Chondrocyte (in vitro differentiated cells): ENCODE results near the gene VDAC1. TPM values are rescaled to one million over a fixed set of nuclear protein-coding genes. Genes with fewer than 3 reads are reported as not detected.
A peak's percentile ranks its signal among the peaks of the same experiment; 100 is the strongest.

Experiments
- DNase-seq: peaks from one replicate; pipeline ENCODE4 v3.0.0; 2021; ENCODE audit warnings: mixed read lengths, low spot score
- H3K27ac Mint-ChIP-seq: one replicate; pipeline ENCODE4 v1.8.0; 2021; ENCODE audit warnings: mild to moderate bottlenecking, moderate library complexity, mixed read lengths; ENCODE audit not compliant: unreplicated experiment
- H3K27me3 Mint-ChIP-seq: 2 replicates; pipeline ENCODE4 v1.8.0; 2021; ENCODE audit warnings: low read depth, mixed read lengths
- H3K36me3 Mint-ChIP-seq: 2 replicates; pipeline ENCODE4 v1.8.0; 2021; ENCODE audit warnings: low read depth, mixed read lengths
- H3K4me1 Mint-ChIP-seq: 2 replicates; pipeline ENCODE4 v1.8.0; 2021; ENCODE audit warnings: low read depth, mild to moderate bottlenecking, mixed read lengths
- H3K4me3 Mint-ChIP-seq: one replicate; pipeline ENCODE4 v1.8.0; 2021; ENCODE audit warnings: mild to moderate bottlenecking, moderate library complexity, mixed read lengths; ENCODE audit not compliant: unreplicated experiment
- H3K9me3 Mint-ChIP-seq: 2 replicates; pipeline ENCODE4 v1.8.0; 2021; ENCODE audit warnings: low read depth, mixed read lengths
- total RNA-seq: library from RNA; stranded (reverse); gene quantifications from 3 replicates; pipeline ENCODE4 v1.2.1, GENCODE V29; 2021
- TF ChIP-seq, protein P1 (sequence below): fragments of 200-600 bp; sonication (generic); IDR thresholded peaks from 2 replicates; pipeline ENCODE4 v1.5.0; 2021; ENCODE audit warnings: antibody characterized with exemption, mild to moderate bottlenecking, moderate library complexity

The VDAC1 gene
- total RNA-seq, 1 donor from 2014 or later: 138 TPM

DNA sequence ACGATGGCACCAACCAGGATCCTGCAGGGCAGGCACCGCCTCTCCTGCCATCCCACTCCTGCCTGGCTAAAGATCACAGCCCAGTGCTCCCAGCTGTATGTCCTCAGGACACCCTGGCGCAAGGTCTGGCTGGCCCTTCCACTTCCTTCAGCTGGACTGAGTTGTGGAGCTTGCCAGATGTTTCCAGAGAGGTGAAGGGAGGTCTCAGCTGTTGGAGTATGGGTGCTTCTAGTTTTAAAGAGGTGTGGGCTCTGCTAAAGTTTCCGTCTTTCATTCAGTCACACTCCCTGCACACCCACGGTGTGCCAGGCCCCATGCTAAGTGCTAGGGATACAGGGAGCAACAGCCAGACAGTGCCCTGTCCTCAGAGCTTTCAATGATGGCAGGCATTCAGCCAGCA lies 70.5 kb downstream of the VDAC1 start:
- Mint-ChIP-seq H3K4me1 (peaks cover 17% of the 10 kb centered on the region), H3K27me3 (no peaks in the 10 kb centered on the region), H3K36me3 (no peaks in the 10 kb centered on the region), H3K9me3 (no peaks in the 10 kb centered on the region), H3K4me3 (no peak overlapping the region), H3K27ac (no peak overlapping the region)
- no peak for DNase-seq
- TF ChIP-seq, protein P1, sequence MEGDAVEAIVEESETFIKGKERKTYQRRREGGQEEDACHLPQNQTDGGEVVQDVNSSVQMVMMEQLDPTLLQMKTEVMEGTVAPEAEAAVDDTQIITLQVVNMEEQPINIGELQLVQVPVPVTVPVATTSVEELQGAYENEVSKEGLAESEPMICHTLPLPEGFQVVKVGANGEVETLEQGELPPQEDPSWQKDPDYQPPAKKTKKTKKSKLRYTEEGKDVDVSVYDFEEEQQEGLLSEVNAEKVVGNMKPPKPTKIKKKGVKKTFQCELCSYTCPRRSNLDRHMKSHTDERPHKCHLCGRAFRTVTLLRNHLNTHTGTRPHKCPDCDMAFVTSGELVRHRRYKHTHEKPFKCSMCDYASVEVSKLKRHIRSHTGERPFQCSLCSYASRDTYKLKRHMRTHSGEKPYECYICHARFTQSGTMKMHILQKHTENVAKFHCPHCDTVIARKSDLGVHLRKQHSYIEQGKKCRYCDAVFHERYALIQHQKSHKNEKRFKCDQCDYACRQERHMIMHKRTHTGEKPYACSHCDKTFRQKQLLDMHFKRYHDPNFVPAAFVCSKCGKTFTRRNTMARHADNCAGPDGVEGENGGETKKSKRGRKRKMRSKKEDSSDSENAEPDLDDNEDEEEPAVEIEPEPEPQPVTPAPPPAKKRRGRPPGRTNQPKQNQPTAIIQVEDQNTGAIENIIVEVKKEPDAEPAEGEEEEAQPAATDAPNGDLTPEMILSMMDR: no peak

DNA sequence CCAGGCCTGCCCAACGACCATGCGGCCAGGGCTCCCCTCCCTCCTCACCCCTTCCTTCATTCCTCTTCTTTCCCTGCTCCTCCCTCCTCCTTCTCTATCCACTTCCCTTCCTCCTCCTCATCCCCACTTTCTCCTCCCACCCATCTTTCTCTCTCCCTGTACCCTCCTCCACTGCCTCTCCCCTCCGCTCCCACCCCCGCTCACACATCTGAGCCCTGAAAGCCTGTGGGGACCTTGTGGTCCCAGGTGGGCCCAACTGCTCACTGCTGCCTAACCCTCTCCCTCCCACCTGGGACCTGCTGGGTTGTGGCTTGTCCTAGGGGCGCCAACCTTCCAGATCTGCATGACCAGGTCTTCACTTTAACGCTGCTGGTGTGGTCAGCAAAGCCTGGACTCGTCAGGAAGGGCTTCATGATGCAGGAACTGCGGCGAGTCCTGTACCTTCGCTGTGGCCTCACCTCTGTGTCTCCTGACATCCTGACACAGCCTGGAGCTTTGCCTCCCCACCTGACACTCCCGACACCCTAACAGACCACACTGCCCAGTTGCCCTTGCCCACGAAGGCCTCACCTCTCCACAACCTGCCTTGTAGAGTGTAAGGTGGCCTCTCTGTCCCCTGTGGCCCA lies 71.0 kb downstream of the VDAC1 start:
- Mint-ChIP-seq H3K9me3 (no peaks in the 10 kb centered on the region), H3K27me3 (no peaks in the 10 kb centered on the region), H3K27ac (no peak overlapping the region), H3K4me3 (no peak overlapping the region), H3K36me3 (no peaks in the 10 kb centered on the region), H3K4me1 (peaks cover 19% of the 10 kb centered on the region)
- DNase-seq: no peak
- TF ChIP-seq, protein P1: no peak

DNA sequence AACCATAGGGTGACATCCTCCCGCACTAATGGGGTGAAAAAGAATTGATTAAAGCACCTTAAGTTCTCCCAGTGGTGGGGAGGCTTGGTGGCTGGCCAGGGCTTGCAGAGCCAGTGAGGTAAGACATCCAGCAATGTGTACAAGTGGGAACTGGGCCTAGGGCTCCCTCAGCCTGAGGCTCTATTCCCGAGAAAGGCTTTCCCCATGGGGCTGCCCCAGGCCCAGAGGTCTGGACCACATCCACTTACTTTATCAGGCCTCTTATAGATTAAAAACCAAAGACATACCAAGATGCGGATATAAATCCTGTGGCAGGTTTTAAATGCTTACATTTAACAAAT lies 71.6 kb downstream of the VDAC1 start:
- Mint-ChIP-seq H3K27ac (no peak overlapping the region), H3K9me3 (no peaks in the 10 kb centered on the region), H3K4me3 (no peak overlapping the region), H3K36me3 (no peaks in the 10 kb centered on the region), H3K27me3 (no peaks in the 10 kb centered on the region), H3K4me1 (peaks cover 19% of the 10 kb centered on the region)
- TF ChIP-seq, protein P1: no peak
- no peak for DNase-seq

DNA sequence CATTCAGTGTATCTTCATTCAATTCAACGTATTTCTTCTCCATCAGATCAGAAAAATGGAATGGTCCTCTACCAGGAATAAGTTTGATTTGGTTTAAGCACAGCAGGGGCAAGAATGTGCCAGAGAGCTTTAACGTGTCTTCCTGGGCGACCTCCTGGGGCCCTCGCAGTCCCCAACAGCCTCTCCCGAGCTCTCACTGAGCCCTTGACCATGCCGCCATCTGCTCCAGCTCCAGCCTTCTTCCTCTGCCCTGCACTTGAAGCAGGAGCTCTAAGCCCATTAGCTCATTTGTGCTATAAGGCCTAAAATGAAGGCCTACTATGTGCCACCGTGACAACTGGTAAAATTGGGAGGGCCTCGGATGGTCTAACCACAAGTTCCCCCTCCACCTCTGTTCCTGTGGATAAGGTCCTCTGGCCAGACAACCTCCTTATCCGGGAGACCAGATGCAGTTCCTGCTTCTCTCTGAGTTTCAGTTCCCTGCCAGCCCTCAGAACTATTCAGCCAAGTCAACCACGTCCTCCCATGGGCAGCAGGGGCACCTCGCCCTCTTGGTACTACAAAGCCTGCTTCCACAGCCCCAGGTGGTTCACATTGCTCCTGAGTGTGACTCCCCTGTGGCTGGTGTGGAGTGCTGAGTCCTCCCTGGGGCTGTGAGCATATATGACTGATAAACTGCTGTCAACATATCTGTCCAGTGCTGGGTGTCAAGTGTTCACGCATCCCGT lies 72.2 kb downstream of the VDAC1 start:
- H3K4me3 Mint-ChIP-seq: no peak overlapping the region
- DNase-seq: no peak
- no peaks in the 10 kb centered on the region for H3K27me3 Mint-ChIP-seq
- H3K9me3 Mint-ChIP-seq: no peaks in the 10 kb centered on the region
- H3K36me3 Mint-ChIP-seq: no peaks in the 10 kb centered on the region
- no peak overlapping the region for H3K27ac Mint-ChIP-seq
- TF ChIP-seq, protein P1: no peak
- H3K4me1 Mint-ChIP-seq: peaks cover 19% of the 10 kb centered on the region

DNA sequence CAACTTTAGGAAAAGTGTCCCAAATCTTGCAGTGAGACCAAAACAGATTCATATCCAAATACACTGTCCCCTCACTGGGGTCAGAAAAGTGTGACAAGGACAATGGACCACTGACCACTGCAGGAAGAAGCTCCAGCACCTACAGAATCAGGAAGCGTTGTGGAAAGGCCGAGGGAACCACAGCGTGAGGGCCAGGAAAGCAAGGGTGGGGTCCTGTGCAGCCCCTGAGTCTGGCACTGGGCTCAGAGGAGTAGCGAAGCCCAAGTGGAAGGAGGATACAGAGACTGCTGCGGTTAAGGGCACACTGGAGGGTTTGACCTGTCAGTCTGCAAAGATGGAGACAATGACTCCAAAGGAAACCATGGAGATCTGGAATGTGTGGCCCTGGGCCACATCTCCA lies 73.2 kb downstream of the VDAC1 start:
- H3K4me1 Mint-ChIP-seq: peaks cover 27% of the 10 kb centered on the region
- no peaks in the 10 kb centered on the region for H3K36me3 Mint-ChIP-seq
- no peak for DNase-seq
- H3K9me3 Mint-ChIP-seq: no peaks in the 10 kb centered on the region
- H3K27me3 Mint-ChIP-seq: no peaks in the 10 kb centered on the region
- peak overlapping the region; percentile 38 for H3K27ac Mint-ChIP-seq
- TF ChIP-seq, protein P1: no peak
- H3K4me3 Mint-ChIP-seq: no peak overlapping the region
